Measurements from ENCODE around the gene PPME1.

GRCh38 chr11:74284466-74284865 lies 113.4 kb downstream of the PPME1 start:
- no peak for TF ChIP-seq CTCF (IDR thresholded peaks at IDR 0.05; ENCODE audit: low read depth, low read length, poor library complexity, severe bottlenecking)
- no peak for TF ChIP-seq EZH2phosphoT487 (IDR thresholded peaks at IDR 0.05; ENCODE audit: borderline replicate concordance, low read length)
